DMS114 treated with DMSO at 0.1 percent for 48 hours (cell line): ENCODE measurements around the gene SNX32.

Experiments used
- DNase-seq: peaks from one replicate; lab custom pipeline; 2025; ENCODE audit not compliant: unreplicated experiment; lab: John Stamatoyannopoulos, UW

SNX32 gene

GRCh38 chr11:65897020-65897471 lies 63.3 kb downstream of the SNX32 start:
- DNase-seq: no peak

GRCh38 chr11:65898656-65899355 lies 65.0 kb downstream of the SNX32 start:
- DNase-seq: no peak

GRCh38 chr11:65899356-65900124 lies 65.8 kb downstream of the SNX32 start:
- DNase-seq: no peak

DNA sequence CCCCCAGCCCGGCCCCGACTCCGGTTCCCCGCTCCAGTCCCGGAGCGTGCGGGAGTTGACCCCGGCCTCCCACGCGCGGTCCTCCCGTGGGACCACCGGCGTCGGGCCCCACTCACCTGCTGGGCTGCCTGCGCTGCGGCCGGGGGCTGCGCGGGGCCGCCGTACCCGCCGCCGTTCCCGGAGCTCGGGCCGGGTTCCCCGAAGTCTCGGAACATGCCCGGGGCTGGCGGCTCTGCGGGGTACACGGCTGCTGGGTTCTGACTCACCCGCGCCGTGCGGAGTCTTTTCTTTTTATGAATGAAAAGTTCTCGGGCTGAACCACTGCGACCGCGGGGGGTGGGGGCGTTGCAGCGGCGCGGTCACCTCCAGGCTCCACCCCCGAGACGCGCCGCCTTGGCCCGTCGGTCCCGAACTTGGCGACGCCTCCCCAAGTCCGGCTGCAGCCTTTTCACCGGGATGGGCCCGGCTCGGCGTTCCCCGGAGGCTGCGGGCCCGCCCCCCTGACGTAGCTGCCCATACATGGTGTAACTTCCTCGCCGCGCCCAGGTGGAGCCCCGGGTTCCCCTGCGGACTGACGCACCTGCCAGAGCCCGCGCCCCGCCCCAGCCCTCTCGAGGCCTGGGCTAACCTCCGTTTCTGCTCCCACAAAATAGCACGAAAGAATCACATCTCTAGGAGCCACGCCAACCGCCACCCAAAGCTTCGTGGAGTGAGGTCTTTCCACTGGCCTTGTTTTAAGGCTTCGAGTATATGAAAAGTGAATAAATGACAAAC lies 66.5 kb downstream of the SNX32 start, which contains the start of gene FOSL1:
Gene FOSL1, minus strand, starts transcription at position 264 of the 774 bp plus-strand sequence. Its CDS starts 49 bp downstream, at position 215.
- DNase-seq: peak; percentile 57

DNA sequence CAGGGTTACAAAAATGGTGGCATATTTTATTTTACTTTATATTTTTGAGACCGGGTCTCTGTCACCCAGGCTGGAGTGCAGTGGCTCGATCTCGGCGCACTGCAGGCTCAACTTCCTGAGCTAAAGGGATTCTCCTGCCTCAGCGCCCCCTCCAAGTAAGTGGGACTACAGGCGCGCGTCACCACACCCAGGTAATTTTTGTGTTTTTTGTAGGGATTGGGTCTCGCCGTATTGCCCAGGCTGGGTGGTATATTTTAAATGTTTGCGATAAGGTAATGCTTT lies 67.1 kb downstream of the SNX32 start:
- DNase-seq: no peak

DNA sequence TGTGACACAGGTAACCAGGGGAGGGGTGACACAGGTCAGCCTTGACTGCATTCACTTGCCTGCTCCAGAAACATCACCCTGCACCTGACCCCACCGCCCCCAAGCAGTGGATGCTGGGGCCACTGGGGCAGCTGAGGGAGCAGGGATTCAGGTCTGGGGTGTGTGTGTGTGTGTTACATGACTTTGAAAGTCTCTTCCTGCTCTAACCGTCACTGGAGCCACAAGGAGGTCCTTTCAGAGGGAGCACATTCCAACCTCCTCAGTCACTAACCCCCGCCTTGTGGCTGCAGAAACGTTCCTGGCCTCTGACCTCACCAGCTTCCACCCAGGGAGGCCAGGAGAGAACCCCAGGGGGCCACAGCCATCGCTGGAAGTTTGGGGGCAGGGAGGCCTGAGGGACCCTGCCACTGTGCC lies 69.3 kb downstream of the SNX32 start:
- DNase-seq: no peak
